Astrocyte (in vitro differentiated cells and primary cell): Measurements from ENCODE around the gene G6PC1.

Source experiments
- EZH2 ChIP-seq: IDR thresholded peaks from 2 replicates; pipeline ENCODE4 v1.6.1; 2012; ENCODE audit warnings: mild to moderate bottlenecking, low read length, inconsistent platforms; ENCODE audit not compliant: insufficient read depth
- TF ChIP-seq, protein P1 (sequence below): IDR thresholded peaks from 2 replicates; pipeline ENCODE4 v1.5.1; 2011; ENCODE audit warnings: low read depth, mild to moderate bottlenecking, inconsistent platforms, low read length, moderate library complexity; ENCODE audit not compliant: insufficient read depth

- TF ChIP-seq, protein P1, sequence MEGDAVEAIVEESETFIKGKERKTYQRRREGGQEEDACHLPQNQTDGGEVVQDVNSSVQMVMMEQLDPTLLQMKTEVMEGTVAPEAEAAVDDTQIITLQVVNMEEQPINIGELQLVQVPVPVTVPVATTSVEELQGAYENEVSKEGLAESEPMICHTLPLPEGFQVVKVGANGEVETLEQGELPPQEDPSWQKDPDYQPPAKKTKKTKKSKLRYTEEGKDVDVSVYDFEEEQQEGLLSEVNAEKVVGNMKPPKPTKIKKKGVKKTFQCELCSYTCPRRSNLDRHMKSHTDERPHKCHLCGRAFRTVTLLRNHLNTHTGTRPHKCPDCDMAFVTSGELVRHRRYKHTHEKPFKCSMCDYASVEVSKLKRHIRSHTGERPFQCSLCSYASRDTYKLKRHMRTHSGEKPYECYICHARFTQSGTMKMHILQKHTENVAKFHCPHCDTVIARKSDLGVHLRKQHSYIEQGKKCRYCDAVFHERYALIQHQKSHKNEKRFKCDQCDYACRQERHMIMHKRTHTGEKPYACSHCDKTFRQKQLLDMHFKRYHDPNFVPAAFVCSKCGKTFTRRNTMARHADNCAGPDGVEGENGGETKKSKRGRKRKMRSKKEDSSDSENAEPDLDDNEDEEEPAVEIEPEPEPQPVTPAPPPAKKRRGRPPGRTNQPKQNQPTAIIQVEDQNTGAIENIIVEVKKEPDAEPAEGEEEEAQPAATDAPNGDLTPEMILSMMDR: no peak
- TF ChIP-seq EZH2: no peak
Measured at GRCh38 chr17:42850954-42851353, 49.6 kb upstream of the G6PC1 start, which contains the start of gene AOC3.
